T-helper 22 cell (primary cell): ENCODE data around the gene LAMA5.

Source experiments
- DNase-seq: peaks from one replicate; pipeline ENCODE4 v3.0.0-alpha.2; 2020; ENCODE audit warnings: low read depth

The LAMA5 gene

DNA sequence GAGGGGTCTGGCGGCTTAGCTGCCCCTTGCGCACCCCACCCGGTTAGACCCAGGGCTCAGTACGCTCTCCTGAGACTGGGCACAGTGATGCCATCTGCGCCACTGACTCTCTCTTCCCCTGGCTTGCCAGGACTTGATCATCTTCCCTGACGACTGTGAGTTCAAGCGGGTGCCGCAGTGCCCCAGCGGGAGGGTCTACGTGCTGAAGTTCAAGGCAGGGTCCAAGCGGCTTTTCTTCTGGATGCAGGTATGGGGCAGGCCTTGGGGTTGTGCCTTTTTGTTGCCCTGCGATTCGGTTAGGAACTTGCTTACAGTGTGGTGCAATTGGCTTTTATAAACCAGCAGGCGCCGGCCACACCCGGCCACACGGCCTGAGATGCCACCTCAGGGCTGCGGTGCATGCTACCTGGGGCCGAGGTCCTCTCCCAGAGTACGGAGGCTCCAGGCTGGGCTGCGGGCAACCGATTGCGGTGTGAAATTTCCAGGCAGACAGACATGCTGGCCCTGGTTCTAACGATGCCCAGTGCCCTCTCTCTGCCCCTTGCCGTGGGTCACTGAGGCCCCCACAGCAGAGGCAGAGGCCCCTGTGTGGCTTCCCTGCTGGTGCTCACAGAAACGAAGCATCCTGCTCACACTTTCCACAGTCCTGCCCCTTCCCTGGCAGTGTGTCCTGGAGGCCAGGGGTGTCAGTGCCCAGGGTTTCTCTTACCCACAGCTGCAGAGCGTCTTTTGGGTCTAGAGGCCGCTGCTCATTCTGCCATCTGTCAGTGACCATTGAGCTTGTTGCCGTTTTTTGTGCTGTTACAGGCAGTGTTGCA is 62.6 kb downstream of the LAMA5 start:
- DNase-seq: no peak

DNA sequence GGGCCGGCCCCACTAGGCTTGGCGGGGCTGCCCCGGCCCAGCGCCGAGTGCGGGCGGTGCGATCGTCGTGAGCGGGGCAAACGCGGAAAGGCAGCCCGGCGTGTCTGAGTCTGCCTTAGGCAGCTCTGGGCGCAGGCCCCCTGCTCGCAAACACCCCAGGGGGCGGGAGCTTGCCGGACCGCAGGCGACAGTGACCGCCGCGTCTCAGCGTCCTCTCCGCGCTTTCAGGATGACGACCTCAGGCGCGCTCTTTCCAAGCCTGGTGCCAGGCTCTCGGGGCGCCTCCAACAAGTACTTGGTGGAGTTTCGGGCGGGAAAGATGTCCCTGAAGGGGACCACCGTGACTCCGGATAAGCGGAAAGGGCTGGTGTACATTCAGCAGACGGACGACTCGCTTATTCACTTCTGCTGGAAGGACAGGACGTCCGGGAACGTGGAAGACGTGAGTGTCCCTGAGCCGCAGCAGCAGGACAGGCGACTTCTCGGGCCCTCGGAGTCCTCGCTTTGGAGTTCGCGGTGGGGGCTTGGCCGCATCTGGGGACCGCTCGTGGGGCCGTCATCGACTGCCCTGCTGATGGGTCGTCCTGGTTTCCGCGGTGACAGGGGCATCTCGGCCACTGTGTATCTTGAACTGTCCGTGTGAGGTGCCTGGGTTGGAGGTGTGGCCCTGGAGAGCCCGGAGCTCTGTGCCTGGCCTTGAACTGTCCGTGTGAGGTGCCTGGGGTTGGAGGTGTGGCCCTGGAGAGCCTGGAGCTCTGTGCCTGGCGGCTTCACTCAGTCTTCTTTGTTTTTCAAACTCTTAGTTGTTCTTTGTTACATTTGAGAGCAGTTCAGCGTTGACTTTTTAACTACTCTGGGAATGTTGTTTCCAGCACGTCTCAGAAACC is 63.5 kb downstream of the LAMA5 start:
- DNase-seq: no peak

DNA sequence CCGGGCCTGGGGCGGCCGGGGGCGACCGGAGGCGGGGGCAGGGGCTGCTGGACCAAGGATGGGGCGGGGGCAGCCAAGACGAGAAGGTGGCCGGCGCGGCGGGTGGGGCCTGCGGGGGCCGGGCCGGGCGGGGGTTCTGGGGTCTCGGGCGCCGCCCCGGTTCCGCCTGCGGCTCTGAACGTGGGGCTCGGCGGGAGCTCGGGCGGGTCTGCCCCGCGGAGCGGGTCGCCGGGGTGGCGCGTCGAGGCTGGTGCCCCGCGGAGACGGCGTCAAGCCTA is 64.1 kb downstream of the LAMA5 start:
- DNase-seq: no peak

DNA sequence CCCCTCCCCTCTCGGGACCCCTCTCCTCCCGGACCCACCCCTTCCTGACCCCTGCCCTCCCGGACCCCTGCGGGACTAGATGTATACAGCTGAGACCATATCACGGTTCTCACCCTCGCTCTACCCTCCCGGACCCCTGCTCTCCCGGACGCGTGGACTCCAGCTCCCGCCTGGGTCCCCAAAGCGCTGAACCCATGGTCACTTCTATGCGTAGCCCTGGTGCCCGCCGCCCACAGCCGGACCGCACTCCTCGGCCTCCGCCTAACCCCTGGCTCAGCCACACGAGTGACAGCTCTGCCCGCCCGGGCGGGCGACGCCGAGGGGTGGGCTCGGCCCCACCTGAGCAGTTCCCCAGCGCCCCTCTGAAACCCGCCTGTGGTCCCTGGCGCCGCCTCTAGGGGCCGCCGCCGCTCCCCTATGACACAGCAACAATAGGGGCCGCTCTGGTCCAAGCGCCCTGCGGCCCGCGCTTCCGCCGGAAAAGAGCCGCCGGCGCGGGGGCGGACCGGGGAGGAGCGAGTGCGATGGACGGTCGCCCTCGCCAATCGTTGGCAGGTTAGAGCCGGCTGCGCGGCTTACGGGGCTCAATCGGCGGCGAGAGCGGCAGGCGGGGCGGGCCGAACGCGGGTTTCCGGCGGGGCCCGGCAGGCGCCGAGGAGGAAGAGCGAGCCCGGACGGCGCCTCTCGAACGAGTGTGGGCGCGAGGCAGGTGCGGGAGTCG is 64.6 kb downstream of the LAMA5 start, which contains the start of gene ADRM1:
Gene ADRM1 (plus strand): TSS at position 657 of the 721 bp plus-strand sequence. CDS start 572 bp downstream, outside the sequence.
- DNase-seq: peak; percentile 91

DNA sequence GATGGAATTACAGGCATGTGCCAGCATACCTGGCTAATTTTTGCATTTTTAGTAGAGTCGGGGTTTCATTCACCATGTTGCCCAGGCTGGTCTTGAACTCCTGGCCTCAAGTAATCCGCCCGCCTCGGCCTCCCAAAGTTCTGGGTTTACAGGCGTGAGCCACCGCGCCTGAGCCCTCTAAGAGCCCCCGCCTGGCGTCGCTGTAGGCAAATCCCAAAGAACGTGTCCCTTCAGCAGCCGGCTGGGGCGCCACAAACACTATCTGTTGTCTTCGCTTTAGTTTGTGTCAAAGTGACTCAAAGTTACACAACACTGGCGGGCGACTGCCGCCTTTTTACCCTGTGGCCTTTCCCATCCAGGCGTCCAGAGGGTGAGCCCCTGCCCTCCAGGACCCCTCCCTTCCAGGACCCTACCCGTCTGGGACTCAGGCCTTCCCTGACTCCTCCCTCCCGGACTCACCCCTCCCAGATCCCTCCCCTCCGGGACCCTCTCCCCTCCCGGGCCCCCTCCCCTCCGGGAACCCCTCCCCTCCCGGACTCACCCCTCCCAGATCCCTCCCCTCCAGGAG is 65.3 kb downstream of the LAMA5 start:
- peak; percentile 70 for DNase-seq

DNA sequence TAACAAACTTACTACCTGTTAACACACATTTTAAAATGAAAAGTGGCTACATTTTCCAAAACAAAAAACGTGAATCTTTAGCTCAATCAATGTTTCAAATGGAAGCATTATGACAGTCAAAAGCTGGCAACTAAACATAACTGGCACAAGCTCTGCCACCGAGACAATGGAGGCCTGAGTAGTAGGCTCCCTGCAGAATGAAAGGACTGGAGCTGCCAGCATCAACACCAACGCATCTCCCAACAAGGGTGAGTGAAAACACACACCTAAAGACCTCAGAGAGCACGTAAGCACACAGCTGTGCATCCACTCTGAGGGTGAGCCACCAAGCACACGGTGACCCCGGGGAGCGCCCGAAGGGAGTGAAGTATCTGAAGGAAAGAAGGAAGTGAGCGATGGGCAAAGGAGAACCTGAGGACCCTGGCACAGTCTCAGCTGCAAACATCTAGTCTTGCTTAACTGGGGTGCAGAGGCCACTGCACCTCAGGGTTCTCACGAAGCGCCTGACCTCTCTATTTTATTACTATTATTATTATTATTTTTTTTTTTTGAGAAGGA is 65.9 kb downstream of the LAMA5 start:
- no peak for DNase-seq

DNA sequence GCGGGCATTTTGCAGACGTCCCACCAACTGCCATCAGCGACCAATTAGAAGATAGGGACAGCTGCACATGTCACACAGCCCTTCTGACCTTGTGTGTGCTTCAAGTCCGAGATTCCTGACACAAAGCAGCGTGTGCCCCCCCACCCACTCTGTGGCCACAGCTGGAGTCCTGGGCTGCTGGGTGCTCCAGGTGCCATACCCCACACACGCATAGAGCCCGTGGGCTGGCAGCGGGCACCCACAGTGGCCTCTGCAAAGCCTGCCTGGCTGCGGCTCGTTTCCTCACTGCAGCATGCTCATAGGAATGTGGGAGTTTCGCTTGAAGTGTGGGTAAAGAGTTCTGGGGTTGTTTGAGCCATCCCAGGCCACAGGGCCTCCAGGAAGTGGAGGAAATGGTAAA is 66.8 kb downstream of the LAMA5 start:
- no peak for DNase-seq

DNA sequence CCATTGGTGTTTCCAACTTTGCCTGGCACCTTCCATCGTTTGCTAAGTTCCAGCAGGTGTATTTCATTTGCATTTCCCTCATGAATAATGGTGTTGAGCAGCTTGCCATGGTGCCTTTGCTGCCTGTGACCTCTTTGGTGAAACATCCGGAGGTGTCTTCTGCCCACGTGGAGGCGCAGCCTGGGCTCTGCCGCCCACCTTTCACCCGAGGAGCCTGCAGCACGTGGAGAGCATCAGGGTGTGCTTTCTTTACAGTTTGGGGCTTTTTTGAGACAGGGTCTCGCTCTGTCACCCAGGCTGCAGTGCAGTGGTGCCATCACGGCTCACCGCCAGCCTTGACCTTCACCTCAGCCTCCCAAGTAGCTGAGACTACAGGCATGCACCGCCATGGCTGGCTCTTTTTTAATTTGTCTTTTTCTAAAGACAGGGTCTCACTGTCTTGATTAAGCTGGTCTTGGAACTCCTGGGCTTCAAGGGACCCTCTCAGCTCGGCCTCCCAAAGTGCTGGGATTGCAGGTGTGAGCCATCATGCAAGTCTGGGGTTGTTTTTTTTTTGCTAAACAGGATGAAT is 67.4 kb downstream of the LAMA5 start:
- DNase-seq: no peak

DNA sequence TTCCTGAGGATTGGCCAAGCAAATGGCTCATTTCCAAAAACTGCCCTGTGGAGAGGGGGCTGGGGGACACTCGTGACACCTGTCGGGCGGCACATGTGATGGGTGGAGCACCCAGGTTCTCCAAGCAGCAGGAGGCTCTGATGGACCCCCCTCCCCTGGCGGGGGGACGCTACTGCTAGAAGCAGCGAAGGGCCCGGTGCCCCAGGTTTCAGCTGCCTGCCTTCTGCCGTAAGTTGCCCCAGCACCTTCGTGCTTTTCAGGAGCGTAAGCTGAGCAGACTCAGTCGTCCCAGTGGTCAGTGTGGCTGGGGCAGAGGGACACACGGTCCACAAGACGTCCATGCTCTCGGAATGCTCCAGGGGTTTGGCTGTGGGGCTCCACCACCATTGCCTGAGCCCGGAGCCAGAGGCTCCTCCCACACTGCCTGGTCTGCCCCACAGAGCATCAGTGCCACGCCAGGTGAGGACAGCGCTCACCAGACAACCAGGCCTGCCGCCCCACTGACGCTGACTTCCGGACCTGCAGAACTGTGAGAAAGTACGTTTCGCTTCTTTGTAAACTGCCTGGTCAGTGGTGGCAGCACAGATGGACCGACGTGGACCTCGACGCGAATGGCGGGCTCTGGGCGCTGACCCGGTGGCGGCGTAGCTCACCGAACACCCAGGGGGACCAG is 68.4 kb downstream of the LAMA5 start:
- no peak for DNase-seq

DNA sequence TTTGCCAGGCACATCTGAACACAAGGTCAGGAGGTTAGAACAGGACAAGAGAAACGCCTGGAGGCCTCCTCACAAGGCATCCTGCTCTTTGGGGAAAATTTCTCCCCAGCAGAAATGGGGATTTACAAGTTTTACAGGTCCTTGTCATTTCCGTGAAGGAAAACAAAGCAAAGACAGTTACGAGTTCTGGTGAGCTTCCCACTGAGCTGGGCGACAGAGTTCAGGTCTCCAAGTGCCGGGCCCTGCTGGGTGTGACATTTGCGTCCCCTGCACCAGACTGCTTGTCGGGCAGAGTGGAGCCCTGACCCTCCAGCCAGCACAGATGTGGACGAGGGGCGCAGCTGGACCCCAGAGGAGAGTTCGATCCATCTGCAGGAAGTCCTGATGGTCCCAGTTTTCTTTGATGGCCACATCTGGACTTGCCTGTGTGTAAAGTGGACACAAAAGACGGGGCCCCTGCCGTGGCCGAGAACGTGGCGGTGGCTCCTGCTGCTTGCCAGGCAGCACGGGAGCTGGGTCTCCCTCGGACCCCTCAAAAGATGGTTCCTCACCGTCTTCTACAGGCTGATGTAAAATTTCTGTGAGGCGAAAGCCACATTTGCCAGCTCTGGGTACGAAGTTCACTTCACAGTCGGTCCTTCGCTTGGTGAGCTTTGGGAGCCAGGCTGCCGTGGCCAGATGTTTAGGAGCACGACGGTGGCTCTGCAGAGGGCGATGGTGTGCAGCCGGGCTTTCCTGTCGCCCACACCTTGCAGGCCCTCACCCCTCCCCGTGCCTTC is 69.5 kb downstream of the LAMA5 start:
- DNase-seq: no peak

DNA sequence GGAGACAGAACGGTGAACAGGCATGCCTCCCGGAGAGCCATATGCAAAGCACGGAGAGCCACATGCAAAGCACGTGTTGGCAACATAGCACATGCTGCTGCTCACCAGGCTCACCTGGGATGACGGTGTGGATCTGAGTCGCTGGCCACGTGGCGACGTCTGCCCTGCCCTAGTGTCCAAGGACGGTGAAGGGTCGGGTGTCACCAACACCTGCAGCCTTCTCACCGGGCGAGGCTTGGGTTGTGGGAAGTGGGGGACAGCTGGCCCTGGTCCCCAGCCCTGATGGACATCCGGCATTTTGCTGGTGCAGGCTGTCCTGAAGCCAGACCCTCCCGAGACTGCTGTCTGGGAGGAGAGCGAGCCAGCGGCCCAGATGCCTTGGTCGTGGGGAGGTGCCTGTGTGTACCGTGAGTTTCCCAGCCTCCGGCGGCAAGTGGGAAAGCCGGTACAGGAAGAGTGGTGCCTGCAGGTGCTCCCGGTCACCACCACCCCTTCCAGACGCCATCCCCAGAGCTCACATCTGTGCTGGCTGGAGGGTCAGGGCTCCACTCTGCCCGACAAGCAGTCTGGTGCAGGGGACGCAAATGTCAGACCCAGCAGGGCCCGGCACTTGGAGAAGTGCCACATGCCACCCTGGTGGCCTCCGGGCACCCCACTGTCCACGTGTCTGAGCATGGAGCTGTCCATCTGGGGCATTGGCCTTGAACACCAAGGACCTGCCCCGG is 70.2 kb downstream of the LAMA5 start:
- no peak for DNase-seq

DNA sequence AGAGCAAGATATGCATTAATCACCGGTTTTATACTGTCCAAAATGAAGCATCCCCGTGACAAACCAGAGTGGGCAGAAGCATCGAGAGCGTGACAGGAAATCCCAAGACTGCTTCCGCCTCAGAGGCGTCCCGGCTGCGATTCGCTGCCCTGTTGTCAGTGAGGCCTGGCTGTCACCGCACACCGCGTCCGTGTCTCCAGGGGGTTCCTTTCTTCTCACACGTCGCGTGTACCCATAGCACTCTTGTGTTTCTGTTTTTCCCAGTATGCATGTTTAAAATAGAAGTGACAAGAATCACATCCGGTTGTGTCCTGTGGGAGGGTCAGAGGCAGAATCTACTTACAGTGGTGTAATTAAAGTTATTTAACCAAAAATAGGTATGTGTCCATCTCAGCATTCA is 72.6 kb downstream of the LAMA5 start:
- DNase-seq: no peak

DNA sequence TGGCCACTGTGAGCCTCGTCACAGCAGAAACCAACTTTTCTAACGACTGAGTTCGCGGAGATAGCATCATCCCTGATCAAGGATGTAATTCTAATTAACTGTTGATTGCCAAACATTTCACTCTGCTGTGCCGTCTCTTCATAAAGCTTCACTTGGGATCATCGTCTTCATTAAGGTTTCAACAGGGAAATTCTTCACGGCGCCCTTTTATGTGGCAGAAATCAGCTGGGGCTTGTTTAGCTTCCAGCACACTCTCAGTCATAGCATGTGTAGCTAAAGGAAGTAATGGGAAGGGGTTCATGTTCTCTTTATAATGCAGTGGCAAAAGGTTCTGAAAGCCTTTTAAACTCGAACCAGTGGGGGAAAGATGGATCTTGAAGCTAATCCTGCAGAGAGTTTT is 73.2 kb downstream of the LAMA5 start:
- DNase-seq: no peak

DNA sequence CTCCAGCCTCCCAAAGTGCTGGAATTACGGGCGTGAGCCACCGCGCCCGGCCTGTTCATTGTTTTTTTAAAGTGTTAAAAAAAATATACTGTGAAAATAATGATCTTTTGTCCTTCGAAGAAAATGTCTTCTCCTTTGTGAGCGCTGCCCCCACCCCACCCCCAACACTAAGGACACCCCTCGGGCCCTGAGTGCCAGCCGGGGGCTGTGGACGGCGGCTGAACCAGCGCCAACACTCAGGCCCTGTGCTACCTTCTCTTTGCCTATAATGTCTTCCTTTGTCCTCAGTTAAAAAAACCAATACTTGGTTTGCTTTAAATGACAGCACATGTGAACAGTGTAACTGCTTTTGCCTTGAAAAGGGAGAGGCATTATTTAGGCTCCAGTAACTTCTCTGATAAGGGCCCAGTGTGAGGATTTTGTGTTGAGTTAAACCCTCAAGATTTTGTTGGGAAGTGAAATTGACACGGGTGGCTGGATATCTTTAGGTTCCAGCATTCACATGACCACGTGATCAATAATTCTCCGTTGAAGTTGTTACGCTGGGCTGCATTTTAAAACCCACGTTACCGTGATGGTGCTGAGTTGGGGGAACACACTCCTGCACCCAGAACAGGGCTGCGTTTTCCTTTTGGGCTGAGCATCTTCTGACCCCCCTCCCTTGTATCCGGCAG is 73.9 kb downstream of the LAMA5 start:
- no peak for DNase-seq

DNA sequence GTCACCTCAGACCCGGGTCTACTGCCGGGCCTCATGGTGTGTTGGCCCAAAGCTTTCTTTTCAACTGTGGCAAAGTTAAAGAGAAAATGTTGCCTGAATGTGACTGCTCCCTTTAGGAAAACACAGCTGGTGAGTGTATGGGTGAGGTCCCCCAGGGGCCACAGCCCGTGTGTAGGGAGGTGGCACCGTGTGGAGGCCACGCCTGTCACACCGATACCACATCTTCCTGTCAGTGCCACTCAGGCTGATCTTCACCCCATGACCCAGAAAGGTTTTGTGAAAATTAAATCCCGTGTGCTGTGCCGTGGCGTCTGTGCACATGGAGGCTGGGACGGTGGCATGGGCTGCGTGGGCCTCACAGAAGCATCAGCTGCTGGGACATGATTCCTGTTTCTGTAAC is 75.0 kb downstream of the LAMA5 start:
- DNase-seq: no peak

DNA sequence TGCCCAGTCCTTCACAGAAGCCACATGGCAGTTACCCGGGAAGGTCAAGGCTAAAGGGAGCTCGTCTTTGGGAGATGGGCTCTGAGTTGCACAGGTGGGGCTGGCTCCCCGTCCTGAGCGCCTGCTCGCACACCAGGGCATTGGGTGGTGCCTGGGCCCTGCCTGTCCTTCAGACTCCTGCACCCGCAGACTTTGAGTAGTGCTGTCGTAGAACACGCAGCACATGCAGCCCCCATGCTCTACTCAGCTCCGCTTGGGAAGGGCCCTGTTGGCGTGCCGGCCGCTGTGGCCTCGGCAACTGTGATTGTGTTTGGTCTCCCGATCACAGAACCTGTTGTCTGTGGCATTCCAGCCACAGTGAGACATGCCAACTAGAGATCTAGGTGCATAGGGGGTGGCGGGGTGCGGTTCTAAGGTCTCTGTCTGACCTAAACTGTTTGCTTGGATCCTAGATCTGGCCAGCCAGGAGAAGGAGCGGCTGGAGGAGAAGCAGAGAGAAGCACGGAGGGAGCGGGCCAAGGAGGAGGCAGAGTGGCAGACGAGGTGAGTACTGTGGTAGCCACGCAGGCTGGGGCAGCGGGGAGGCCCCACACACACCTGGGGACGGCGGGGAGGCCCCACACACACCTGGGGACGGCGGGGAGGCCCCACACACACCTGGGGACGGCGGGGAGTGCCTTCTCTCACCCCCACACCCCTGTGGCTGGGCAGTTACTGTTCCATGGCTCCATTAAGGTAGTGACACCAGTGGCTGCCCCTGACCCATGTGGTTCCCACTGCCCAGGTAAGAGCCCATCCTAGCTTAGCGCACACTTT is 75.7 kb downstream of the LAMA5 start:
- no peak for DNase-seq

DNA sequence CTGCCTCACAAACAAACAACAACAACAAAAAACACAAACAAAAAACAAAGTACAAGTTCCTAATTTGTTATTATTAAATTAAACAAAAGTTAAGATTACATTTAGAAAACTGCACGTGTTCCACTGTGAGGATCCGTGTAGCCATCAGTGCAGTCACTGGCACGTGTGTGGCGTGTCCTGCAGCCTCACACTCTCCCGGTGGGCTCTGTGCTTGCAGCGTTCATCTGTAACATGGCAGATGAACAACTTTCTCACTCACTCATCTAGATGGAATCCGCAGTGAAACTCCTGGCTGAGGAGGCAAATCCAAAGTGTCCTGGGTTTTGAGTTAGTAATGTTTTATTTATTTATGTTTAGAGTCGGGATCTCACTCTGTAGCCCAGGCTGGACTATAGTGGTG is 77.2 kb downstream of the LAMA5 start:
- no peak for DNase-seq

DNA sequence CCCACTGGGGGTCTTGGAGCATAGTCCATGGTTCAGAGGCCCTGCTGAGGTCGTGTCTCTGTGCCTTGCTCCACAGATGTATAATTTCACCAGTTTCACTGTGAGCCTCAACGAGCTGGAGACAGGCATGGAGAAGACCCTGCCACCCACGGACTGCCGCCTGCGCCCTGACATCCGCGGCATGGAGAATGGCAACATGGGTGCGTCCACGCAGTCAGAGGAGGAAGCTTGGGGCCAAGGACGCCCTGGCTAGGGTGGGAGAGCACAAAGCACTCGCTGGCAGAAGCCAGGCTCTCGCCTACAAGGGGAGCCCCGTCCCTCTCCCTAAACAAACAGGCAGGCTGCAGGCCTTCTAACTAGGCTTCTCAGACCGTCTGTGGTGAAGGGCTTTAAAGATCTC is 78.0 kb downstream of the LAMA5 start:
- no peak for DNase-seq
